IPS-20b (cell line): ENCODE measurements around the gene MBNL1.

Experiments
- H3K27ac ChIP-seq: one replicate; pipeline ENCODE4 v1.5.1; 2013; ENCODE audit warnings: low read length
- H3K27me3 ChIP-seq: 2 replicates; pipeline ENCODE4 v1.6.1; 2013; ENCODE audit warnings: mild to moderate bottlenecking, low read length, inconsistent platforms; ENCODE audit not compliant: insufficient read depth
- H3K36me3 ChIP-seq: 2 replicates; pipeline ENCODE4 v1.6.1; 2013; ENCODE audit warnings: low read depth, mild to moderate bottlenecking, inconsistent platforms, low read length, moderate library complexity; ENCODE audit not compliant: insufficient read depth
- H3K4me1 ChIP-seq: 2 replicates; pipeline ENCODE4 v1.6.1; 2013; ENCODE audit warnings: mild to moderate bottlenecking, control low read depth, inconsistent platforms, low read length, moderate library complexity; ENCODE audit not compliant: insufficient read depth
- H3K4me3 ChIP-seq: 2 replicates; pipeline ENCODE4 v1.5.1; 2013; ENCODE audit warnings: mild to moderate bottlenecking, low read length, inconsistent platforms
- H3K9ac ChIP-seq: 2 replicates; pipeline ENCODE4 v1.6.1; 2013; ENCODE audit warnings: low read depth, mild to moderate bottlenecking, inconsistent platforms, low read length, moderate library complexity
- H3K9me3 ChIP-seq: 2 replicates; pipeline ENCODE4 v1.6.1; 2013; ENCODE audit warnings: mild to moderate bottlenecking, low read depth, low read length, inconsistent platforms; ENCODE audit not compliant: insufficient read depth

Gene MBNL1

GRCh38 chr3:152469248-152470025 lies 200.7 kb downstream of the MBNL1 start:
- Histone ChIP-seq H3K4me1 (no peaks in the 10 kb centered on the region), H3K9ac (no peak overlapping the region)

DNA sequence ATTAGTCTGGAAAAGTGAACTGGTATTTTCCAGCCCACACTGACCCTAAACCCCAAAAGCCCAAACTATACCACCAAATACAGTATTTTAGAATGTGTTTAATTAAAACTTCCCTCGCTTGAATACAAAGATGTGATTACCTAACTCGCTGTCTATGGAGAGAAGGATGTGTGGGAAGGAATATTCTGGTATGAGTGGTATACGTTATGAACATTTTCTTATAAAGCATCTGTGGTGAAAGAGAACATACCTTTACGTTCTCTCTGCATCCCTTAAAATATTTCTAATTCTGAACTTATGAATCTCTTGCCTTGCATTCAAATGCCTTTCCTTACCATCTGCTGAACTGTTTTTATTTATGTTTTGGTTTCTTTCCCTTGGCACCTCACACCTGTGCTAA lies 201.4 kb downstream of the MBNL1 start:
- no peak overlapping the region for H3K9ac ChIP-seq
- no peaks in the 10 kb centered on the region for H3K4me1 ChIP-seq
- no peak overlapping the region for H3K4me3 ChIP-seq
- H3K36me3 ChIP-seq = peaks cover 3% of the 10 kb centered on the region; the same call in 1 of the 2 replicates
- no peaks in the 10 kb centered on the region for H3K27me3 ChIP-seq
- H3K9me3 ChIP-seq = no peaks in the 10 kb centered on the region
- no peak overlapping the region for H3K27ac ChIP-seq

More at GRCh38 chr3:152469248-152470025, 200.7 kb downstream of the MBNL1 start:
- Histone ChIP-seq H3K36me3 (peaks cover 6% of the 10 kb centered on the region; the same call in 1 of the 2 replicates), H3K27ac (no peak overlapping the region), H3K9me3 (no peaks in the 10 kb centered on the region), H3K27me3 (no peaks in the 10 kb centered on the region), H3K4me3 (no peak overlapping the region)

DNA sequence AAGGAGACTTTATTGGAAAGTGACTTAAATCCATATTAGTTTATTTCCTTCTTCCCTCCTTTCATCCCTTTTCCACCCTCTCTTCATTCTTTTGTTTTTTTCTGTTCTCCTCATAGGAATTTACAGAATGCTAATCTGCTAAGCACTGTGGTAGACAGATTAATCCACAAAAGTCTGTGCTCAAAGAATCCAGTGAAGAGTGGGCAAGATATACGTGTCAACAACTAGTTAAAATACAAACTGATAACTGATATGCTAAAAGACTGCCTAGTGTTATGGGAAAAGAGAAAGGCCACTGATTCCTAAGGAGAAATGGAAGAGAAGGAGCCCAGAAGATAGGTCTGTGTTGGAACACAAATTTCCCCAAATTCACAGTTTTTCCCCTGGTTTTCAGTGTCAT lies 202.2 kb downstream of the MBNL1 start:
- H3K36me3 ChIP-seq = no peaks in the 10 kb centered on the region
- no peak overlapping the region for H3K27ac ChIP-seq
- no peak overlapping the region for H3K4me3 ChIP-seq
- no peaks in the 10 kb centered on the region for H3K27me3 ChIP-seq
- H3K4me1 ChIP-seq = no peaks in the 10 kb centered on the region
- H3K9ac ChIP-seq = no peak overlapping the region
- no peaks in the 10 kb centered on the region; the same call in 1 of the 2 replicates for H3K9me3 ChIP-seq

DNA sequence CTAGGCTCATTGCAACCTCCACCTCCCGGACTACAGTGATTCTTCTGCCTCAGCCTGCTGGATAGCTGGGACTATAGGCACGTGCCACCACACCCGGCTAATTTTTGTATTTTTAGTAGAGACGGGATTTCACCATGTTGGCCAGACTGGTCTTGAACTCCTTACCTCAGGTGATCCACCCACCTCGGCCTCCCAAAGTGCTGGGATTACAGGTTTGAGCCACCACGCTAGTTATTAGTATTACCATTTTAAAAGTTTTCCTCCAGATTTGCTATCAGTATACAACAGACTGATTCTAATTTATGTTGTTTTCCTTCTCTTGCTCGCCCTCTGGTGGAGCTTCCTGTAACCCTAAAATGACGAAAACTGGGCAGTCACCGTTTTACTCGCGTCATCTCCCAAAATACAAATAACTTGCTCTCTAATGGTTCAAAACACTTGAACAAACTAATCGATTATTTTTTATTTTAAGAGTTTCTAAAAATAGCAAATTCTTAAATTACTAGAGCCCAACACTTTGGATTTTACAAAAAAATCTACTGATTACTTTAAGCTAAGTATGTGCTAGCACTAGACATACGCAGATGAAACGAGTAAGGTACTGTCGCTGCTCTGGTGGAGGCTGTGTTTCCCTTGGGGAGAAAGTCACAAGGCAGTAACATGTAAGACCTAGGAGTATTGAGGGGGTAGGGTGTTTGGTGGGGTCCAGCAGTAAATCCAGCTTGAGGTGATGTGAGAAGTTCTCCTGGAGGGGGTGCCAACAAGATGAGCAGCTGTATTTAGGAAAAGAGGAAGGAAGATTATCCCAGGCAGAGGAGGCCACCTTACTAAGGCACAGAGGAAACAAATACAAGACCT lies 203.3 kb downstream of the MBNL1 start:
- no peak overlapping the region for H3K4me3 ChIP-seq
- no peaks in the 10 kb centered on the region for H3K36me3 ChIP-seq
- H3K4me1 ChIP-seq = no peaks in the 10 kb centered on the region
- H3K27ac ChIP-seq = no peak overlapping the region
- 0 out of 2 replicates have a peak overlapping the region, but pooled peaks have one; percentile 4 for H3K9ac ChIP-seq
- H3K9me3 ChIP-seq = no peaks in the 10 kb centered on the region; the same call in 1 of the 2 replicates
- H3K27me3 ChIP-seq = no peaks in the 10 kb centered on the region

DNA sequence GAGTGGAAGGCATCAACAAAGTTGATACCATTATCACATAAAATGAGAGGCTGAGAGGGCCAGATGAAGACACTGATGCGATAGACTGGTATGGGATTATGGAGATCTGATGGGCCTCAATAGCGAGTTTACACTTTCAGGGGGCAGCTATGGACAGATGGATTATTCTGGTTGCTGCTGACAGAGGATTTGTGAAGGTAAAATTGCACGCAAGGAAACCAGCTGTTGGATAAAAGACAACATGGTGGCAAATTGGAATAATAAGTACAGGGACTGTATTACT lies 203.9 kb downstream of the MBNL1 start:
- Histone ChIP-seq H3K36me3 (no peaks in the 10 kb centered on the region), H3K4me3 (no peak overlapping the region), H3K9ac (no peak overlapping the region), H3K27me3 (no peaks in the 10 kb centered on the region), H3K27ac (no peak overlapping the region), H3K9me3 (no peaks in the 10 kb centered on the region; the same call in 1 of the 2 replicates), H3K4me1 (no peaks in the 10 kb centered on the region)

- Histone ChIP-seq H3K4me3 (no peak overlapping the region), H3K27me3 (no peaks in the 10 kb centered on the region), H3K27ac (no peak overlapping the region), H3K36me3 (no peaks in the 10 kb centered on the region), H3K9ac (no peak overlapping the region), H3K9me3 (no peaks in the 10 kb centered on the region; the same call in 1 of the 2 replicates), H3K4me1 (no peaks in the 10 kb centered on the region)
Measured at GRCh38 chr3:152474585-152474984, 205.9 kb downstream of the MBNL1 start.

- Histone ChIP-seq H3K9ac (no peak overlapping the region), H3K9me3 (no peaks in the 10 kb centered on the region; the same call in 1 of the 2 replicates), H3K4me3 (no peak overlapping the region), H3K27ac (no peak overlapping the region), H3K4me1 (no peaks in the 10 kb centered on the region), H3K36me3 (no peaks in the 10 kb centered on the region), H3K27me3 (no peaks in the 10 kb centered on the region)
Measured at GRCh38 chr3:152477422-152477821, 208.7 kb downstream of the MBNL1 start.

- H3K9ac ChIP-seq = no peak overlapping the region
- no peaks in the 10 kb centered on the region for H3K36me3 ChIP-seq
- no peaks in the 10 kb centered on the region for H3K4me1 ChIP-seq
- no peaks in the 10 kb centered on the region; the same call in 1 of the 2 replicates for H3K9me3 ChIP-seq
- H3K27me3 ChIP-seq = no peaks in the 10 kb centered on the region
- H3K27ac ChIP-seq = no peak overlapping the region
- H3K4me3 ChIP-seq = no peak overlapping the region
Measured at GRCh38 chr3:152480282-152480953, 211.7 kb downstream of the MBNL1 start.

DNA sequence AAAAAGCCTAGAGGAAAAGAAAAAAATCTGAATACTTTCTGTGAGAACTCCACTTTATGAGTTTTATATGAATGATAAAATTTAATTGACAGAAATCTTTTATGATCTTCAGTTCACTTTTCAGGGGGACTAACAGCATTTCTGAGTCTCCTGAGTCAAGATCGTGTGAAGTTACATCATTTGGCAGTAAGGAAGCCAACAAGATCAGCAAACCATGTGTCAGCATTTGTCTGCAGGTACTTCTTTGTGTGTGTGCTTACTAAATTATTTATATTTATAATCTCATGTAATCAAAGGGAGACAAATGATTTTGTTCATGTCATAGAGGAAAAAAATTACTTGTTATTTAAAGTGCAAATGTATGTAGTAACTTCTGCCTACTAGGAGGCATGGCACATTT lies 217.6 kb downstream of the MBNL1 start:
- H3K36me3 ChIP-seq = no peaks in the 10 kb centered on the region
- no peaks in the 10 kb centered on the region for H3K4me1 ChIP-seq
- H3K9me3 ChIP-seq = no peaks in the 10 kb centered on the region
- no peak overlapping the region for H3K27ac ChIP-seq
- H3K4me3 ChIP-seq = no peak overlapping the region
- no peaks in the 10 kb centered on the region for H3K27me3 ChIP-seq
- no peak overlapping the region for H3K9ac ChIP-seq

DNA sequence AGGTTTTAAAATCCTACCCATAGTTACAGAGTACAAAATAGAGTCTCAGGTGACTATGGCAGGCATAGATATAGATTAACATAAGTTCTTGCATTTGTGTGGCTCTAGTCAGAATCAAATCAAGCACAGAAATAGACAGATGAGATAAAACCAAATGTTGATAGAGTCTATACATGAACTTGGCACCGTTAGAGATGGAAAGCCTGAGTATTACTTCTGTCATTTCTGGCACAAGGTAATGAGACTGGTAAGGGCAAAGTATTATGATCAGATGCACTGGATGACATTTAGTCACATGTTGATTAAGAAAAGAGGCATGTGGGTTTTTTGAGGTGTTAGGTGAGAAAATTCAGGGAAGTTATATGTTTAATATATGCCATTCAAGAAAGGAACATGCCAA lies 219.7 kb downstream of the MBNL1 start:
- H3K27me3 ChIP-seq = no peaks in the 10 kb centered on the region
- H3K9ac ChIP-seq = no peak overlapping the region
- H3K4me1 ChIP-seq = no peaks in the 10 kb centered on the region
- H3K36me3 ChIP-seq = no peaks in the 10 kb centered on the region
- no peak overlapping the region for H3K27ac ChIP-seq
- H3K4me3 ChIP-seq = no peak overlapping the region
- no peaks in the 10 kb centered on the region for H3K9me3 ChIP-seq

DNA sequence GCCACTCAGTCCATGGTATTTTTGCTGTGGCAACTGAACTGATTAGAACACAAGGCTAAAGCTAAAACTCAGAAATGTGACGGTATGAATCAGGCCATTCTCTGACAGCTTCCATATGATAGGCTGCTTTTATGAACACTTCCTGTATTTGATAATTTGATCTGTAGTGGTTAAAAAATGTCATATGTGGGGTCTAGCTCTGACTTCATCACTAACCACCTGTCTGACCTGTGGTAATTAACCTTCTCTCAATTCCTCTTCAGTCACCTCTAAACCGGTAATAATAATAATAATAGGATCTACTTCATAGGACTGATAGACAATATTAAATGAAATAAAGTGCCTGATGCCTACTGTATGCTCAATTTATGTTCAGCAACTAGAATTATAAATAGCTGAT lies 223.2 kb downstream of the MBNL1 start:
- H3K36me3 ChIP-seq = no peaks in the 10 kb centered on the region
- H3K4me1 ChIP-seq = peaks cover 7% of the 10 kb centered on the region; the same call in 1 of the 2 replicates
- H3K27ac ChIP-seq = no peak overlapping the region
- H3K9ac ChIP-seq = no peak overlapping the region
- H3K27me3 ChIP-seq = no peaks in the 10 kb centered on the region
- no peaks in the 10 kb centered on the region for H3K9me3 ChIP-seq
- H3K4me3 ChIP-seq = no peak overlapping the region
